Measurements from ENCODE around the gene CRYAA. TPM values are rescaled to one million over a fixed set of nuclear protein-coding genes. Genes with fewer than 3 reads are reported as not detected.

The CRYAA gene
- not detected in 2 replicates for total RNA-seq

DNA sequence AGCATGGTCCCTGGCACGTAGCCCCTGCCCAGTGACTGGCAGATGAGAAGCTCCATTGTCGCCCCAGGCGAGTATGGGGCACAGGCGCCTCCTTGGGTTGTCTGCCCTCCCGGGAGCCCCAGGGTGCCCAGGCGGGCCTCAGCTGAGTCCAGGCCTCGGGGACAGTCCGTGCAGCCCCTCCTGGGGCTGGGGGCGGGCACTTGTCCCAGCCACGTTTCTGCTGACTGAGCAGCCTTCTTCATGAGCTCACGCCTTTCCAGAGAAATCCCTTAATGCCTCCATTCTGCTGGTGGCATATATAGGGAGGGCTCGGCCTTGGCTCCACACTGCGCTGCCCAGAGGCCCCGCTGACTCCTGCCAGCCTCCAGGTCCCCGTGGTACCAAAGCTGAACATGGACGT lies at the start of gene CRYAA:
Gene CRYAA, plus strand, starts transcription at position 301 of the 400 bp plus-strand sequence. Its CDS starts 92 bp downstream, at position 393.

Other genes starting within 250 kb of the CRYAA start
- gene ERVH48-1, start 243.4 kb upstream of the CRYAA start, total RNA-seq, result not detected in 2 replicates
- gene PKNOX1, start 194.4 kb upstream of the CRYAA start, total RNA-seq, result 6.4 and 12.8 TPM in 2 replicates
- 51.3 and 58.4 TPM in 2 replicates for gene CBS, start 93.2 kb upstream of the CRYAA start, total RNA-seq
- 8.4 and 9.0 TPM in 2 replicates for gene U2AF1, start 61.4 kb upstream of the CRYAA start, total RNA-seq